Neural cell (in vitro differentiated cells): ENCODE results near the gene WWC1.

Source experiments
- CTCF ChIP-seq: fragments of 450-650 bp; IDR thresholded peaks from 2 replicates; pipeline ENCODE4 v1.5.1; 2014; ENCODE audit warnings: antibody characterized with exemption, mild to moderate bottlenecking, moderate library complexity; ENCODE audit not compliant: poor library complexity, severe bottlenecking
- POLR2AphosphoS5 ChIP-seq: IDR thresholded peaks from 2 replicates; pipeline ENCODE4 v1.6.1; 2012
- RAD21 ChIP-seq: fragments of 450-650 bp; conservative IDR thresholded peaks from 2 replicates; pipeline ENCODE4 v1.6.1; 2014; ENCODE audit warnings: antibody characterized with exemption, mild to moderate bottlenecking, moderate library complexity
- REST ChIP-seq: IDR thresholded peaks from 2 replicates; pipeline ENCODE4 v1.6.1; 2012; ENCODE audit warnings: borderline replicate concordance

- TF ChIP-seq CTCF (no peak), RAD21 (no peak), POLR2AphosphoS5 (no peak), REST (no peak)
These were observed 42.8 kb downstream of the WWC1 start for GRCh38 chr5:168334280-168334679.
